ENCODE measurements around the gene KDM4B.

The KDM4B gene

DNA sequence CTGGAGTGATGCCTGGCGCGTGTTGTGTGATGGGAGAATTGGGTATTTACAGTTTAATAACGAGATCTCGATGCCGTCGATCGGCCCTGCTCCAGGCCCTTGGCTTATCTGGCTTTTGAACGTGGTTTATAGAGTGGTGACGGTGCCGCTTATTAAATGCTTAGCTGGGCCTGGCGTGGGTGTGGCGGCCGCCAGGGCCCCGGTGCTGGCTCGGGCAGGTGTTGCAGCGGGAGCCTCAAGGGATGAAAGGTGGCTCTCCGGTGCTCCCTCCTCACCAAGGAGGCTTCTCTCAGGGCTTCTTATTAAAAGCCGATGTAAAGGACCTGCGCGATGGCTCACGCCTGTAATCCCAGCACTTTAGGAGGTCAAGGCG lies 173.8 kb downstream of the KDM4B start:
- TF ChIP-seq, protein P1, sequence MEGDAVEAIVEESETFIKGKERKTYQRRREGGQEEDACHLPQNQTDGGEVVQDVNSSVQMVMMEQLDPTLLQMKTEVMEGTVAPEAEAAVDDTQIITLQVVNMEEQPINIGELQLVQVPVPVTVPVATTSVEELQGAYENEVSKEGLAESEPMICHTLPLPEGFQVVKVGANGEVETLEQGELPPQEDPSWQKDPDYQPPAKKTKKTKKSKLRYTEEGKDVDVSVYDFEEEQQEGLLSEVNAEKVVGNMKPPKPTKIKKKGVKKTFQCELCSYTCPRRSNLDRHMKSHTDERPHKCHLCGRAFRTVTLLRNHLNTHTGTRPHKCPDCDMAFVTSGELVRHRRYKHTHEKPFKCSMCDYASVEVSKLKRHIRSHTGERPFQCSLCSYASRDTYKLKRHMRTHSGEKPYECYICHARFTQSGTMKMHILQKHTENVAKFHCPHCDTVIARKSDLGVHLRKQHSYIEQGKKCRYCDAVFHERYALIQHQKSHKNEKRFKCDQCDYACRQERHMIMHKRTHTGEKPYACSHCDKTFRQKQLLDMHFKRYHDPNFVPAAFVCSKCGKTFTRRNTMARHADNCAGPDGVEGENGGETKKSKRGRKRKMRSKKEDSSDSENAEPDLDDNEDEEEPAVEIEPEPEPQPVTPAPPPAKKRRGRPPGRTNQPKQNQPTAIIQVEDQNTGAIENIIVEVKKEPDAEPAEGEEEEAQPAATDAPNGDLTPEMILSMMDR (IDR thresholded peaks at IDR 0.05), result no peak

DNA sequence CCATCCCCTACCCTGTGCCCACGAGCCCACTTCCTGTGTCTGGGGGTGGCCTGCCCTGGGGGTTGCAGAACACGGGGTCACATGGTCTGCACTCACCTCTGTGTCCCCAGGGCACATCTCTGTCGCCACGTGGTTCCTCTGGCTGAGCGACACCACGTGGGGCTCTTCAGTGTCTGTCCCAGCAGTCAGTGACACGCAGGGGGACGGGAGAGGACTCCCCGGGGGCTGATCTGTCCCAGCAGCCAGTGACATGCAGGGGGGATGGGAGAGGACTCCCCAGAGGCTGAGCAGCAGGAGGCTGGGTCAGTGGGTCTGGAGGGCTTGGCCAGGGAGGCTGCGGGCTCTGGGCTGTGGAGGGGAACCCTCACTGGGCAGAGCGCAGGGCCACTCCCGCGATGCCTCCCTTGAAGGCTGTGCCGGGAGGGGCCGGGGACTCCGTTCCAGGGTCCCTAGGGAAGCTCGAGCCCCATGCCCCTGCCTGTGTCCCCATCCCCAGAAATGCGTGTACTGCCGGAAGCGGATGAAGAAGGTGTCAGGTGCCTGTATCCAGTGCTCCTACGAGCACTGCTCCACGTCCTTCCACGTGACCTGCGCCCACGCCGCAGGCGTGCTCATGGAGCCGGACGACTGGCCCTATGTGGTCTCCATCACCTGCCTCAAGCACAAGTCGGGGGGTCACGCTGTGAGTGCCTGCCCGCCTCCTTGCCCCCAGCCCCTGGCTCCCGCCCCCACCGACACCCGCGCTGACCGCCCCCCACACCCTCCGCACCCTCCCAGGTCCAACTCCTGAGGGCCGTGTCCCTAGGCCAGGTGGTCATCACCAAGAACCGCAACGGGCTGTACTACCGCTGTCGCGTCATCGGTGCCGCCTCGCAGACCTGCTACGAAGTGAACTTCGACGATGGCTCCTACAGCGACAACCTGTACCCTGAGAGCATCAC lies 174.8 kb downstream of the KDM4B start:
- TF ChIP-seq, protein P1 (IDR thresholded peaks at IDR 0.05), result no peak

DNA sequence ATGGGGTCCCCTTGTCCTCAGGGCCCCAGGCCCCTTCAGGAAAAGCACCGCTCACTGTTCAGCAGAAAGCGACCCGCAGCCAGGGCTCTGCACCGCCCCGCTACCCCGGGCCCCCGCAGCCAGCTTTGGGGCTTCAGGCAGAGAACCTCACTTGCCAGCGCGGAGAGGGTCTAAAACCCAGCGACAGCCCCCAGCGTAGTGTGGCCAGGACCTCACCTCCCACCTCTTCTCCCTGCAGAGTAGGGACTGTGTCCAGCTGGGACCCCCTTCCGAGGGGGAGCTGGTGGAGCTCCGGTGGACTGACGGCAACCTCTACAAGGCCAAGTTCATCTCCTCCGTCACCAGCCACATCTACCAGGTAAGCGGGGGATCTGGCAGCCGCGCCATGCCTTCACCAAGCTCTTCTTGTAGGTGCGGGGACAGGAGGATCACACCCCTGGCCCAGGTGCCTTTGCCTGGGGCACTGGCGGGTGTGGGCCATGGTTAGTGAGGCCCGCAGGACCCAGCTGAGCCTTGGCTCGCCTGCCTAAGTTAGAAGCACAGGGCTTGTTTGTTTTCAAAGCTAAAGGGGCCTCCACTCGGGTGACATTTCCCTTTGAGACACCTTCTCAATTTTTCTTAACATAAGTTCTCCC lies 175.7 kb downstream of the KDM4B start:
- TF ChIP-seq, protein P1 (IDR thresholded peaks at IDR 0.05), result no peak

DNA sequence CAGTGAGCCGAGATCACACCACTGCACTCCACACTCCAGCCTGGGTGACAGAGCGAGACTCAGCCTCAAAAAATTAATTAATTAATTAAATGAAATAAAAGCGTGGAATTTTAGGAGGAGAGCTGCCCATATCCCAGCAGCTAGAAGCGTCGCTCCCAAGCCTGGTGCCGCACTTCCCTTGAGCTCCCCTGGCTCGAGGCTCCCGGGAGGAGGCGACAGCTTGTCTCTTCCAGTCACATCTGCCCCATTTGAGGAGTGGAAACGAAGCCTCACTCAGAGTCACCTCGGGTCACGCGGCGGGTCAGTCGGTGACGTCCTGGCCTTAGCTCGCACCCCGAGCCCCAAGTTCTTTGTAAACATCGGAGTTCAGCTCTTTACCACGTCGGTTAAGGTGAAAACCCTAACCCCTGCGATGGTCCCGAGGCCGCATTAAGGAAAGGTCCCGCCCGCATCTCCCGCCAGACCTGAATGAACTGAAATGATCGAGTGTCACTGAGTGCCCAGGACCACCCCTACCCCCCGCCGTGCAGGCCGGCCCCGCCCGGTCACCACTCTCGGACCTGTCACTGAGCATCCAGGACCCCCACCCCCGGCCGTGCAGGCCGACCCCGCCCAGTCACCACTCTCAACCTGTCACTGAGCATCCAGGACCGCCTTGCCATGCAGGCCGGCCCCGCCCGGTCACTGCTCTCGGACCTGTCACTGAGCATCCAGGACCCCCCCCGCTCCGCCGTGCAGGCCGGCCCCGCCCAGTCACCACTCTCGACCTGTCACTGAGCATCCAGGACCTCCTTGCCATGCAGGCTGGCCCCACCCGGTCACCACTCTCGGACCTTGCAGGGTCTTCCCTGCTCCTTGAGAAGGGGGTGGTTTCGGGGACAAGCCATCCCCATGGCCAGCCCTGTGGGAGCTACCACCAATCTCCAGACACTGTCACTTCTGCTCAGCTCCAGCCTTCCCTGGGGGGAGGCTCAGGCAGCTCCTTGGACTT lies 176.9 kb downstream of the KDM4B start:
- TF ChIP-seq, protein P1 (IDR thresholded peaks at IDR 0.05), result no peak

GRCh38 chr19:5147074-5147977 lies 178.4 kb downstream of the KDM4B start:
- TF ChIP-seq, protein P1 (IDR thresholded peaks at IDR 0.05), result no peak

DNA sequence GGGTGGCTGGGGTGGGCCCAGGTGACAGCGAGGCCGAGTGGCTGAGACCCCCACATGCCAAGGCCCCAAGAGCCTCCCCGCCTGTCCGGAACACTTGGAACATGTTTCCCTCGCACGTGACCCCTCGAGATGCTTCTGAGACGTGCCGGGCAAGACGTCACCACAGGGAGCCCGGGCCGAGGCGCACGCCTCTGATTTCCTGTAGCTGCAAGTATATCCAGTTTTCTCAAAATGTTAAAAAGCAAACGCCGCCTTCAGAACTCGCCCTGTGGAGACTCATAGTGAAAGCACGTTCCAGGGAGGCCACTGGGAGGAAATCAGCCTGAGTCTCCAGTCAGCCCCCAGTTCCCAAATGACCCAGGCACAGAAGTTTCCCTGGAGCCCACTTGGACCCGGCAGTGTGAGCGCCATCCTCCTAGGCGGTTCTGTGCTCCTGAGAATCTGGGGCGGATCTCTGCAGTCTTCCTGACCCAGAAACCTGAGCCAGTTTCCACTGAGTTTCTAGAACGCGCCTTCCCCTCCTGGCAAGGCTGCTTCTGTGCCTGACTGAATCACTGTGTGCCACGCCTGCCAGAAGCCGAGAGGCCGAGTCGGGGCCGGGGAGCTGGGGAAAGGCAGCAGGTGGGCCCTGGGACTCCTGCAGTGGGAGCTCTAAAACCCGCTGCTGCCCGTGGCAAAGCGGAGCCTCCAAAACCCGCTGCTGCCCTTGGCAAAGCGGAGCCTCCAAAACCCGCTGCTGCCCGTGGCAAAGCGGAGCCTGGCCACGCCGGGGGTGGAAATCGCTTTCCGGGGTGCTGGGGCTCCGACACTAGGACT lies 179.3 kb downstream of the KDM4B start:
- TF ChIP-seq, protein P1 (IDR thresholded peaks at IDR 0.05), result no peak
